Endothelial cell (in vitro differentiated cells): ENCODE results near the gene ZNF772. TPM values are rescaled to one million over a fixed set of nuclear protein-coding genes. Genes with fewer than 3 reads are reported as not detected.

Experiments used
- DNase-seq: peaks from one replicate; pipeline ENCODE4 v3.0.0; 2021; ENCODE audit warnings: low spot score
- H3K27ac Mint-ChIP-seq: one replicate; pipeline ENCODE4 v1.8.0; 2021; ENCODE audit warnings: mixed read lengths, inconsistent platforms; ENCODE audit not compliant: unreplicated experiment
- H3K27me3 Mint-ChIP-seq: one replicate; pipeline ENCODE4 v1.8.0; 2021; ENCODE audit warnings: mild to moderate bottlenecking, moderate library complexity, mixed read lengths, inconsistent platforms; ENCODE audit not compliant: unreplicated experiment
- H3K36me3 Mint-ChIP-seq: one replicate; pipeline ENCODE4 v1.8.0; 2021; ENCODE audit warnings: mild to moderate bottlenecking, low read depth, mixed read lengths, inconsistent platforms; ENCODE audit not compliant: unreplicated experiment
- H3K4me1 Mint-ChIP-seq: one replicate; pipeline ENCODE4 v1.8.0; 2021; ENCODE audit warnings: mild to moderate bottlenecking, mixed read lengths, inconsistent platforms; ENCODE audit not compliant: unreplicated experiment
- H3K4me3 Mint-ChIP-seq: one replicate; pipeline ENCODE4 v1.8.0; 2021; ENCODE audit warnings: mild to moderate bottlenecking, mixed read lengths, inconsistent platforms; ENCODE audit not compliant: unreplicated experiment
- H3K9me3 Mint-ChIP-seq: one replicate; pipeline ENCODE4 v1.8.0; 2021; ENCODE audit warnings: mixed read lengths, inconsistent platforms; ENCODE audit not compliant: unreplicated experiment
- total RNA-seq: library from RNA; stranded (reverse); fragmentation: NEBNext Ultra II Directional; extraction: Animal tissue kit (Norgen Biotek cat#: 25700); gene quantifications from one replicate; pipeline ENCODE4 v1.2.1, GENCODE V29; 2021; ENCODE audit not compliant: unreplicated experiment
- TF ChIP-seq, protein P1 (sequence below): fragments of 200-600 bp; sonication (generic); IDR thresholded peaks from one replicate; pipeline ENCODE4 v1.5.0; 2021; ENCODE audit warnings: antibody characterized with exemption; ENCODE audit not compliant: unreplicated experiment

ZNF772 gene
- total RNA-seq, 1 donor from 2014 or later: 19.1 TPM

DNA sequence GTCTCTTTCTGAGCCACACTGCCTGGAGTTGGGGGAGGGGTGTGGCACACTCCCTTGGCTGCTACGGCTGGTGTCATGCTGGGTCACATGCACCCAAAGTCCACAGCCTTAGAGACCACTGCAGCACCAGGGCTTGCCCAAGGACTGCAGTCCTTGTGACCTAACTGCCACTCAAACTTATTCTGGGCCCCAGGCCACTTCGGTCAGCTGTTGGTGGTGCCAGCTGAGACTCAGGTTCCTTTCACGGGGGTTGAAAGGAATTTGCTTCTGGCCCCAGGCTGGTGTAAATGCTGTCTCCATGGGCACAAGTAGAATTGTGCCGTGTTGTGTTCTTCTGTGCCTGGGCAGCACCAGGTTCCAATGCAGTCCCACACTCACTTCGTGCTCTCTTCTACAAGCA is 10.9 kb downstream of the ZNF772 start:
- H3K36me3 Mint-ChIP-seq: peaks cover 52% of the 10 kb centered on the region
- H3K4me1 Mint-ChIP-seq: no peaks in the 10 kb centered on the region
- H3K27ac Mint-ChIP-seq: no peak overlapping the region
- H3K9me3 Mint-ChIP-seq: peaks cover 21% of the 10 kb centered on the region
- no peaks in the 10 kb centered on the region for H3K27me3 Mint-ChIP-seq
- TF ChIP-seq, protein P1, sequence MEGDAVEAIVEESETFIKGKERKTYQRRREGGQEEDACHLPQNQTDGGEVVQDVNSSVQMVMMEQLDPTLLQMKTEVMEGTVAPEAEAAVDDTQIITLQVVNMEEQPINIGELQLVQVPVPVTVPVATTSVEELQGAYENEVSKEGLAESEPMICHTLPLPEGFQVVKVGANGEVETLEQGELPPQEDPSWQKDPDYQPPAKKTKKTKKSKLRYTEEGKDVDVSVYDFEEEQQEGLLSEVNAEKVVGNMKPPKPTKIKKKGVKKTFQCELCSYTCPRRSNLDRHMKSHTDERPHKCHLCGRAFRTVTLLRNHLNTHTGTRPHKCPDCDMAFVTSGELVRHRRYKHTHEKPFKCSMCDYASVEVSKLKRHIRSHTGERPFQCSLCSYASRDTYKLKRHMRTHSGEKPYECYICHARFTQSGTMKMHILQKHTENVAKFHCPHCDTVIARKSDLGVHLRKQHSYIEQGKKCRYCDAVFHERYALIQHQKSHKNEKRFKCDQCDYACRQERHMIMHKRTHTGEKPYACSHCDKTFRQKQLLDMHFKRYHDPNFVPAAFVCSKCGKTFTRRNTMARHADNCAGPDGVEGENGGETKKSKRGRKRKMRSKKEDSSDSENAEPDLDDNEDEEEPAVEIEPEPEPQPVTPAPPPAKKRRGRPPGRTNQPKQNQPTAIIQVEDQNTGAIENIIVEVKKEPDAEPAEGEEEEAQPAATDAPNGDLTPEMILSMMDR: no peak
- no peak for DNase-seq
- peak overlapping the region; percentile 52 for H3K4me3 Mint-ChIP-seq

DNA sequence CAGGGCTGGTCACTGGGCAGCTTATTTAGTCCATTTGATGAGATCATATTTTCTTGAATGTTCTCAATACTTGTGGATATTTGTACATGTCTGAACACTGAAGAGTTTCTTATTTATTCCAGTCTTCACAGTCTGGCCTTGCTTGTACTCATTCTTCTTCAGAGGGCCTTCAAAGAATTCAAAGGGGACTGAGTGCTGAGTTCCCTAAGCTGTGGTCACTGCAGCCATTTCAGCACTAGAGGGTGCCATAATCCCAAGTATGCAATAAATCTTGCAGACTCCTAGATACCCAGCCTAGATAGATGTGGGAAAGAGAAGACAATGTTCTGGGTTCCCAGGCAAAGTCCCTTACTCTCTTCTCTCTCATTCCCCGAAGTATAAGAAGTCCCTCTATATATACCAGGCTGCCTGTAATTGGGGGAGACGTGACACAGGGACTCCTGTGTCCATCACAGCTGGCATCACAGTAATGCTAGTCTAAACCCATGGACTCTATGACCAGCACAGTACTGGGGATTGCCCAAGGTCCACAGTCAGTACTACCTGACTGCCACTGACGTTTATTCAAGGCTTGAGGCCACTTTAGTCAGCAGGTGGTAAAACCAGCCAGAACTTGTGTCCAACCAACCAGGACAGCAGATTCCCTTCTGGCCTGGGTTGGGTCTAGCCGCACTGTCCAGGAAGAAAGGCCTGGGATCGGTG is 11.5 kb downstream of the ZNF772 start:
- H3K36me3 Mint-ChIP-seq: peaks cover 45% of the 10 kb centered on the region
- no peaks in the 10 kb centered on the region for H3K27me3 Mint-ChIP-seq
- H3K27ac Mint-ChIP-seq: peak overlapping the region; percentile 27
- no peak overlapping the region for H3K4me3 Mint-ChIP-seq
- DNase-seq: peak; percentile 15
- H3K4me1 Mint-ChIP-seq: no peaks in the 10 kb centered on the region
- peaks cover 15% of the 10 kb centered on the region for H3K9me3 Mint-ChIP-seq
- TF ChIP-seq, protein P1: no peak

DNA sequence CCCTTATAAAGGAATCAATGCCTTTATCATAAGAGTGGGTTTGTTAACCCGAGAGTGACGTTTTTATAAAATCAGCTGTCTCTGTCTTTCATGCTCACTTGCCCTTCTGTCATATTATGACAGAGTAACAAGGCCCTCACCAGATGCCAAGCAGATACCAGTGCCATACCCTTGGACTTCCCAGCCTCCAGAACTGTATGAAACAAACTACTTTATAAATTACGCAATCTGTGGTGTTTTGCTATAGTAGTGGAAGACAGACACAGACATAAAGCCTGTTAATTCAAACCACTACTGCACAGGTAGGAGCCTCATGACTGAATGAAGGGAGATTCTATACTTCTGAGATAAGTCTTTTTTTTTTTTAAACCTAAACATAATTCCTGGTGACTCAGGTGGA is 25.1 kb downstream of the ZNF772 start:
- Mint-ChIP-seq H3K36me3 (peaks cover 10% of the 10 kb centered on the region), H3K4me3 (no peak overlapping the region), H3K27ac (no peak overlapping the region), H3K27me3 (peaks cover 2% of the 10 kb centered on the region), H3K9me3 (no peaks in the 10 kb centered on the region), H3K4me1 (no peaks in the 10 kb centered on the region)
- no peak for DNase-seq
- TF ChIP-seq, protein P1: no peak

- Mint-ChIP-seq H3K4me3 (peak overlapping the region; percentile 60), H3K9me3 (no peaks in the 10 kb centered on the region), H3K36me3 (peaks cover 32% of the 10 kb centered on the region), H3K4me1 (peaks cover 37% of the 10 kb centered on the region), H3K27ac (peak overlapping the region; percentile 89), H3K27me3 (peaks cover 13% of the 10 kb centered on the region)
- TF ChIP-seq, protein P1: no peak
- no peak for DNase-seq
These were observed 34.2 kb downstream of the ZNF772 start for GRCh38 chr19:57443121-57443696.
